ENCODE data around the gene EXTL1. TPM values are rescaled to one million over a fixed set of nuclear protein-coding genes. Genes with fewer than 3 reads are reported as not detected.

The EXTL1 gene
- total and polyA plus RNA-seq, 12 donors = 0.91 to 17.0 (median 7.0) TPM

GRCh38 chr1:26079960-26080814 is 58.6 kb downstream of the EXTL1 start:
- ATAC-seq = no peak
- Histone ChIP-seq H3K9me3 (no peaks in the 10 kb centered on the region), H3K27ac (peak overlapping the region in 9 of 10 donors; percentile 13 to 93 (median 64)), H3K36me3 (no peaks in the 10 kb centered on the region), H3K4me1 (peaks cover 6 to 55% (median 18%) of the 10 kb centered on the region in 9 donors), H3K27me3 (peaks cover 0 to 9% (median 0%) of the 10 kb centered on the region in 7 donors), H3K4me3 (no peak overlapping the region)
- no peak for DNase-seq
- TF ChIP-seq, protein P1, sequence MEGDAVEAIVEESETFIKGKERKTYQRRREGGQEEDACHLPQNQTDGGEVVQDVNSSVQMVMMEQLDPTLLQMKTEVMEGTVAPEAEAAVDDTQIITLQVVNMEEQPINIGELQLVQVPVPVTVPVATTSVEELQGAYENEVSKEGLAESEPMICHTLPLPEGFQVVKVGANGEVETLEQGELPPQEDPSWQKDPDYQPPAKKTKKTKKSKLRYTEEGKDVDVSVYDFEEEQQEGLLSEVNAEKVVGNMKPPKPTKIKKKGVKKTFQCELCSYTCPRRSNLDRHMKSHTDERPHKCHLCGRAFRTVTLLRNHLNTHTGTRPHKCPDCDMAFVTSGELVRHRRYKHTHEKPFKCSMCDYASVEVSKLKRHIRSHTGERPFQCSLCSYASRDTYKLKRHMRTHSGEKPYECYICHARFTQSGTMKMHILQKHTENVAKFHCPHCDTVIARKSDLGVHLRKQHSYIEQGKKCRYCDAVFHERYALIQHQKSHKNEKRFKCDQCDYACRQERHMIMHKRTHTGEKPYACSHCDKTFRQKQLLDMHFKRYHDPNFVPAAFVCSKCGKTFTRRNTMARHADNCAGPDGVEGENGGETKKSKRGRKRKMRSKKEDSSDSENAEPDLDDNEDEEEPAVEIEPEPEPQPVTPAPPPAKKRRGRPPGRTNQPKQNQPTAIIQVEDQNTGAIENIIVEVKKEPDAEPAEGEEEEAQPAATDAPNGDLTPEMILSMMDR (IDR thresholded peaks at IDR 0.05) = no peak
- intact Hi-C loops (cut with DNase I) = loop anchor here in 1 of 10 donors (5.0 kb wide), 1 partner anchor 43 kb away; no protein-coding TSS in a partner anchor
- 63 to 65% methylated on average over 9 of the region's 9 CpGs for WGBS, 2 donors

DNA sequence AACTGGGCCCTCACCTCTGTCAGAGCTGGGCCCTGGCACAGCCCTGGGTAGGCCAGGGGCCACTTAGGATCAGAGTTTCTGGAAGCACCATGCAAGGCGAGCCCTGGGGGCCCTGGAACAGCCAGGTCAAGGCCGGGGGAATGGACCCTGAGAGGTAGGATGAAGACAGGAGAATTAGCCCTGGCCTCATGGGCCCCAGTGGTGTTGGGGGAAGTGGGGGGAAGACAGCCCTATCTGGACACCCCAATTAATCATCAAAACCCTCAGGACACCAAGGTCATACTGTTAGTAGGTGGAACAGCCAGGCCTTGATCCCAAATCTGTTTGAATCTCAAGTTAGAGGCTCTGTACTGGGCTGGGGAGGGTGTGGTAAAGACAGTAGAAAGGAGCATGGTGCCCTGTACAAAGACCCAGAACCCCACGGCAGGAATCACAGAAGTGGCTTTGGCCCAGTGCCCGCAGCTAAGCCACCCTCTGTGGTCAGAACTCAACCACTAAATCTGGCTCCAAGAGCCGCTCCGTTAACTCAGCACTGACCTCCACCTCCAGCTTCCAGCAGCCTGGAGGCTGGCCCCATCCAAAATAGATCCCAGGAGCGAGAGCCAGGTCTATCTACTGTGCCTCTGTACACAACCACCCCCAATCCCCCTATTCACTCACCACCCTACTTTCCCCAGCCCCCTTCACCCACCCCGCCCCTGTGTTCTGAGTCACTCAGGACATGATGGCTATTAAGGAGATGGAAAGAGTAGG is 59.9 kb downstream of the EXTL1 start:
- Histone ChIP-seq H3K9me3 (no peaks in the 10 kb centered on the region), H3K27me3 (peaks cover 0 to 7% (median 0%) of the 10 kb centered on the region in 7 donors), H3K27ac (peak overlapping the region; percentile 38 to 93 (median 78)), H3K4me3 (no peak overlapping the region), H3K36me3 (no peaks in the 10 kb centered on the region), H3K4me1 (peaks cover 0 to 43% (median 11%) of the 10 kb centered on the region in 9 donors)
- peak; percentile 47 to 59 for DNase-seq
- intact Hi-C loops (cut with DNase I) = loop anchor here in 2 of 10 donors (2.0 to 5.0 kb wide), 2 partner anchors 15 to 44 kb away; partner anchors contain the start of gene TRIM63 (in 1 of the 2)
- peak in 7 of 8 donors; percentile 25 to 80 (median 58) for ATAC-seq
- WGBS, 2 donors = 46 to 53% methylated on average over 8 of the region's 8 CpGs
- TF ChIP-seq, protein P1 (IDR thresholded peaks at IDR 0.05) = no peak

DNA sequence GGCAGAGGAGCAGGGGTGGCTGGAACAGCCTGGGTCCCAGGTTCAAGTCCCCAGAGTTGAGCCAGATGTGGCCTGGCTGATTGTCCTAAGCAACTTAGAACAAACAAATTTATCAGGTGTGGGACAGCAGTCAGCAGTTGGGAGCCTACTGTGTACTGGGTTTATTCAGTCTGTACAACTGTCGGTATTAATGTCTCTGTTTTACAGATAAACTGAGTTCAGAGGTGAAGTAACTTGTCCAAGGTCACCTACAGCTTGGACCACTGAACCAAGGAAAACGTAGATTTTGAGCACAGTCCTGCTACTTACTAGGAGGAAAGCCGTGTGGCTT is 60.4 kb downstream of the EXTL1 start:
- H3K9me3 ChIP-seq = no peaks in the 10 kb centered on the region
- intact Hi-C loops (cut with DNase I) = loop anchor here in 2 of 10 donors (2.0 to 5.0 kb wide), 2 partner anchors 15 to 45 kb away; partner anchors contain the start of gene TRIM63 (in 1 of the 2)
- no peak overlapping the region for H3K4me3 ChIP-seq
- WGBS, 2 donors = 51 to 54% methylated on average over 3 of the region's 3 CpGs
- TF ChIP-seq, protein P1 (IDR thresholded peaks at IDR 0.05) = no peak
- ATAC-seq (peak in 1 of 8 donors; percentile 1), DNase-seq (no peak)
- peaks cover 0 to 43% (median 11%) of the 10 kb centered on the region in 9 donors for H3K4me1 ChIP-seq
- peaks cover 0 to 7% (median 0%) of the 10 kb centered on the region in 7 donors for H3K27me3 ChIP-seq
- peak overlapping the region; percentile 38 to 93 (median 78) for H3K27ac ChIP-seq
- no peaks in the 10 kb centered on the region for H3K36me3 ChIP-seq

- peak in 1 of 2 donors; percentile 55 for DNase-seq
- WGBS, 2 donors = 25 to 28% methylated on average over 5 of the region's 5 CpGs
- ATAC-seq = peak; percentile 73 to 90 (median 86)
- Histone ChIP-seq H3K36me3 (no peaks in the 10 kb centered on the region), H3K4me1 (peaks cover 0 to 43% (median 11%) of the 10 kb centered on the region in 9 donors), H3K4me3 (no peak overlapping the region), H3K27ac (peak overlapping the region; percentile 64 to 93 (median 79)), H3K27me3 (peaks cover 0 to 7% (median 0%) of the 10 kb centered on the region in 7 donors), H3K9me3 (no peaks in the 10 kb centered on the region)
- intact Hi-C loops (cut with DNase I) = loop anchor here in 2 of 10 donors (2.0 to 5.0 kb wide), 2 partner anchors 16 to 46 kb away; partner anchors contain the start of gene TRIM63 (in 1 of the 2)
- TF ChIP-seq, protein P1 (IDR thresholded peaks at IDR 0.05) = no peak
Measured at GRCh38 chr1:26083208-26083607, 61.6 kb downstream of the EXTL1 start.

Data from heart right ventricle (tissue), 16 donors.